Ureter (tissue), 1 donor: ENCODE results near the gene FLRT2. TPM values are rescaled to one million over a fixed set of nuclear protein-coding genes. Genes with fewer than 3 reads are reported as not detected.

Experiments used
- DNase-seq: peaks from one replicate; pipeline ENCODE4 v3.0.0-alpha.2; 2020; ENCODE audit warnings: low spot score
- total RNA-seq: library from RNA; stranded (reverse); gene quantifications from one replicate; pipeline ENCODE4 v1.2.4, GENCODE V29; 2023
- donor health status: DM: yes; HTN: yes; CAD: no.

Gene FLRT2
- total RNA-seq, 1 donor from 2014 or later = 25.5 TPM

GRCh38 chr14:85660243-85660922 is 130.4 kb downstream of the FLRT2 start:
- DNase-seq = no peak

DNA sequence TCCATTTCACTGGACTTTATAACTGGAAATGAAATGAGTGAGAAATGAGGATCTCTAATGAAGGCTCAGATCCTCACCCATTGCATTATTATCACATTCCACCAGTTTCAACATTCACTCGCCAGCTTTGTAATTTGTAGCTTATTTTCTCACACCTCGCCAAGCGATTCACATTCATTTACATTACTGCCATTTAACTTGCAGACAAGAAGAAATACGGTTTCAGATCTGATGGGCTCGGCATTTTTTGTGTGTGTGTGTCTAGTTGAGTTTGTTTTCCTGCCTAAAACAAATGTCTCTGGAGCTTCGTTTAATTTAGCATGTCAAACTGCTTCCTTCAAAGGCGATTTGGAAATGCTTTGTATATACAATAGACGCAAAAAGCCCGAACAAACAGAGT is 132.2 kb downstream of the FLRT2 start:
- no peak for DNase-seq

GRCh38 chr14:85663256-85663655 is 133.3 kb downstream of the FLRT2 start:
- DNase-seq = no peak

DNA sequence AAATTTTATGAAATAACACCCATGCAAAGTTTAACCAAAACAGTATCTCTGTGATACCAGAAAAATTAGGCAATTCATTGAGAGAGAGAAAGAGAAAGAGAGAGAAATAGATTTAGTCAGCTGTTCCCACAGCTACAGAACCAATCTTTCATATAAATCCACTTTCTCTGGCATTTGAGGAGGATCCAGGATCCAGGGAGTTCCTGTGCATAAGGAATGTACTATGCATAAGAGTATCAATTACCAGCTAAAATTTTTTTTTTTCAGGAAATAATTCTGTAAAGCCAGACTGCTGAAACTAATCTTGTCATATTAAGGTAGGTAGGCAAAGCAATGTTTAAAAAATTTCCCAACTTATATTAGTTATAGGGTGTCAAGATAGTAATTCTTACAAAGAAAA is 133.7 kb downstream of the FLRT2 start:
- DNase-seq = no peak

- DNase-seq = no peak
These were observed 146.0 kb downstream of the FLRT2 start for GRCh38 chr14:85675957-85676356.

GRCh38 chr14:85686908-85687307 is 157.0 kb downstream of the FLRT2 start:
- DNase-seq = no peak

DNA sequence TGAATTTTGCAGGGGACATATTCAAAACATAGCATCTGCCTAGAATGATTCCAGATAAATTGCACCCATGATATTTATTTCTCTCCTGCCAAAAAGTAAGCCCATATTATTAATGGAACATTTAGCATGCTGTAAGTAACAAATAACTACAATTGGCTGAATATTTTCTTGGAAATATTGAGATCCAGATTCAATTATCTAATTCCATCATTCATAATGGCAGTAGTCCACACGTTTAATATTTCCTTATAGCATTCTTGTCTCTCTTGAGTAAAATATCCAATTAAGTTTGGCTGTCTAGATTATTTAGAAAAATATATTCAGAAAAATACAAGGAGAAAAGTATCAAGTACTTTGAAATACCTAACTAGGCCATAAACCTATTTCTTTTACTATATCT is 157.5 kb downstream of the FLRT2 start:
- DNase-seq = no peak

GRCh38 chr14:85688006-85688405 is 158.1 kb downstream of the FLRT2 start:
- DNase-seq = no peak

DNA sequence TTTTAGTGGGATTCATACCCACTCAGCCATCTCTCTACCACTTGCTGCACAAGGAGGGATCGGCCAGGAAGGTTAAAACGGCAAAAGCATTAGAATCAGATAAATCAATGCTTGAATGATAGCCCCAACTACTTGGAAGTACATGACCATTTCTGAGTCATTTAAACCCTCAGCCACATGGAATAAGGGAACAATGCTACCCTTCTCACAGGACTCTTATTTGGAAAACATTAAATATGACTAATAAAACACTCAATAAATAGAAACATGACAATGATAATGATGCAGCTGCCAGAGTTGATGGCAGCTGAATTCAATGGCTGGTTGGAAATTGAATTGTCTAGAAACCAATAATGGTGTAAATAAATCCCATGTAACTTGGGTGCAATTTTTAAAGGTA is 165.4 kb downstream of the FLRT2 start:
- no peak for DNase-seq

DNA sequence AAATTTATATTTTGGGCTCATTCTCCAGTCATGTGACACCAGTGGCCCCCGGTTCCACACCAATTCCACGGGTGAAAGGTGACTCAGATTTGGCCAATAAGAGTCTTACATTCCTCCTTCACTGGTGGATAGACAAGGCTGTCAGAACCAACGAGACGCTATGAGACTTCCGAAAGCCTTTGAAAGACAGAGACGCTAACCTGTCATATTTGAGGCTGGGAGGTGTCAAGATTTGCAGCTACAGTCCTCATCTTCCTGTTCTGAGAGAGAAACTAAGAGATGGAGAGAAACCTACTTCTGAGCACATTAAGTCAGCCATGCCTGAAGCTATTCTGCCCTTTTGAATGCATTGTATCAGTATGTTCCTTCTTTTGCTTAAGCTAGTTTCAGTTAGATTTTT is 171.2 kb downstream of the FLRT2 start:
- DNase-seq = no peak

DNA sequence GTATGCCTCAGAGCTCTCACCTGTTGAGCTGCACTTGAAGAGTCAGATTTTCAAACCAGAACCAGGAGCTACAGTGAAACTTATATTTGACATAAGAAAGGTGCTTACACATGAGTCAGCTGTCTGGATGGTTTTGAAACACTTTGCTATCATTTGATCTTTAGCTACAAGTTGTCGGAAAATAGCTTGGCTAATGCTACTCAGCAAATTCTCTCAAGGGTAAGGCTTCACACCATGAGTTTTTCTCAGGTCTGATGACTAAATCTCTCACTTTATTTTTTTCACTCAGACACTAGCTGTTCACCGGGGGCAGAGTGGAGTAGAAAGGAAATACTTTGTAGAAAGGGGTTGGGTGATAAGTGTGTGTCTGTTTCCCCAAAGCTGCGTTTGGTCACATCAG is 171.8 kb downstream of the FLRT2 start:
- DNase-seq = no peak

DNA sequence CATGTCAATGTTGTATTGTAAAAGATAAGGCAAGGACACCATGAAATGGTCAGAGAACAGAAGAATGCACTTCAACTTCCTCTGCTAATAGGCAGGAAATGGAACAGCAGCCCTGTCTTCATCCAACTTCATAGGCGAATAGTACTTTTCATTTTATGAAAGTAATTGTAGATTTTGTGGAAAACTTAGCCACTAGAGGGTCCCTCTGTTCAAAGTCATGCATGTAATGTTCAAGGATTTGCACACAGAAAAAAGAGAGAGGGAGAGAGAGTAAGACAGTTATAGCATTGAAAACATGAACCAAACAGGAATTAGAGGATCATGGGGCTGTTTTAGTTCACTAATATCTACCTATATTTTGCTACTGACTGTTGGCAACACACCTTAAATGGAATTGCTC is 172.2 kb downstream of the FLRT2 start:
- no peak for DNase-seq

- DNase-seq = no peak
These were observed 173.1 kb downstream of the FLRT2 start for GRCh38 chr14:85702997-85703396.
